GM21576 (cell line): ENCODE measurements around the gene PRF1.
"Not testable (repeated sequence)": the region's sequence is repeated elsewhere in the genome, so short reads cannot be mapped to it uniquely, and the experiment has no call there.

ENCODE experiments used
- ATAC-seq: cut with Tn5 transposase; IDR thresholded peaks from one replicate; pipeline ENCODE4 v1.9.1; 2021; ENCODE audit warnings: mild to moderate bottlenecking, moderate library complexity; ENCODE audit not compliant: unreplicated experiment

The PRF1 gene

DNA sequence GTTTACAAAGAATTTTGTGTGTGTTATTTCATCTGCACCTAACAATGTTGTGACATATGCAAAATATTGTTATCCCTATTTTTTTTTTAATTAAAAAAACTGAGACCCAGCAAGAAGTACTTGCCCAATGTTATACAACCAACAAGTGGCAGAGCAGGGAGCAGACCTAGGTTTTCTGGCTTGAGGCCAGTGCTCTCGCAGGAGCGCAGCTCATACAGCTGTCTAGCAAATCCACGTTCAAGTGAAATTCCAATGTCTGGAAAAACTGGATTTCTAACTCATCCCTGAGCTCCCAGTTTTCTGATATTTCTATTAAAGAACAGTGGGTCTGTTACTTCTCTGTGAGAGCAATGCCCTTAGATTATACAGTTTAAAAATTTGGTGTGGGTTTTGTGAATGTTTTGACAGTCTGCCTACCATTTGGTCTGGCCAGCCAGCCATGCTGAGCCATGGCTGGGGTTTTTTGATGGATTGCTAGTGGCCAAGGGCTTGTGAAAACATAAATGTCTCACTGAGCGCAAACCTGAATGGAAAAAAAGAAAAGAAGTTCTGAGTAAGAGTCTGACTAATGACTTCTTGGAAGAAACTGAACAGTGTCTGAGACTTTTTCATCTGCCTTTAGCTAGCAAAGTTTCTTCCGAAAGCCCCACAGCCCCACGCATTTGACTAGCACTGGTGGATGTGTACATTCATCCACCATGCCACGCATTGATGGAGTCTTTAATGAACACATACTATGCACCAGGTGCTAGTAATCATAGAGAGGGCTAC lies 15.4 kb upstream of the PRF1 start:
- no peak for ATAC-seq

DNA sequence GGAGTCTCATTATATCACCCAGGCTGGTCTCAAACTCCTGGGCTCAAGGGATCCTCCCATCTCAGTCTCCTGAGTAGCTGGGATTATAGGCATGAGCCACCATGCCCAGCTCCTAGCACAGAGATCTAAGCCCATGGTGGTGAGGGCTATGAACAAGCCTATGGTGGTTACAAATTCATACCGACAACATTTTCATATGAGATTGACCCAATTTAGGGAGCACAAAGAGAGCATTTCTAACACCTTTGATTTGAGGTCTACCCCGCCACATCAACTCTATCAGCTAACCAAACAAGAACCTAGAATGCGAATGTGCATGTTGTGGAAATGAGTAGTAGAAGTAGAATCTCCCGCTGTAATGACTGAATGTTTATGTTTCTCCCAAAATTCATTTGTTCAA lies 14.2 kb upstream of the PRF1 start:
- ATAC-seq, result no peak

DNA sequence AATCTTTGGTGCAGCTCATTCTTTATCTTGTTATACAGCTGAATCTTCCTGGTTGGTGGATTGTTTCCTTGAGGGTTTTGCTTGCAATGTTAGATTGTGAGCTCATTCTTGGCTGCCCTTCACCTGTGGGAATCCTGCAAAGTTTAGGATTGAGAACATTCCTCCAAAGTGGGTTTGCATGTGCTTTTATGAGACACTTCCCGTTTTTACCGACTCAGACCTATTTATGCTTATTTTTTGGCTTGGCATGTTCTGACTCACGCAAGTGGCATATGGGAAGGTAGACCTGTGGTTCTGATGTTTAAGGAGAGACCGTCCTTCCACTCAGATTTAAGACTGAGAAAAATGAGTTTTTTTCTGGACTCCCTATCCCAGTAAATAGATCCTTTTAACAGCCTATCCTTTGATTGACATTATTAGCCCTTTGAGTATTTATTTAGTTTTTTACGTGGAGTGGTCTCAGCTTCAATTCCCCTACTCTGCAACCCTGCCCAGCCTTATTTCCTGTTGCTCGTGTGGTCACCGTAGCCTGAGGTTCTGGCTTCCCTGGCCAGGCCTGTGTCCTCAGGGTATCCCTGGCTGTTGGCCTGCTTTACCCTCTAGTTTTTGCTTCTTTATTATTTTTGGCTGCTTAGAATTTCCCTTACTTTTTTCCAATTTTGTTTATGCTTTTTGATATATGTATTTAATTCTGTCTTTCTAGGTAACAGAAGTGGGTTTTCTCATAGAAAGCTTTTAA lies 13.4 kb upstream of the PRF1 start:
- ATAC-seq, result no peak

DNA sequence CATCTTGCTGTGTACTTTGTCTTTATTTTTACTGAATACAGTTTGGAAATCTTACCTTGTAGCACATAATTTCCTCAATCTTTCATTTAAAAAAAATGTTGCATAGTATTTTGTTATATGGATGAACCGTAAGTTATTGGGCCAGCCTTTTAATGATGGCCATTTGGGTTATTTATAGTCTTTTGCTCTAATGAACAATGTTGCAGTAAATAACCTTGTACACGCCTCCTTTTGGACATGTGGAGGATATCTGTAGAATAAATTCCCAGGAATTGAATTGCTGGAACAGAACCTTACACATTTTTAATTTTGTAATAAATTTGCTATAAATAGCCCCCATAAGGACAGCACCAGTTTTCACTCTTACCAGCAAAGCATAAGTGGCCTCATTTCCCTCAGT lies 12.7 kb upstream of the PRF1 start:
- no peak for ATAC-seq

DNA sequence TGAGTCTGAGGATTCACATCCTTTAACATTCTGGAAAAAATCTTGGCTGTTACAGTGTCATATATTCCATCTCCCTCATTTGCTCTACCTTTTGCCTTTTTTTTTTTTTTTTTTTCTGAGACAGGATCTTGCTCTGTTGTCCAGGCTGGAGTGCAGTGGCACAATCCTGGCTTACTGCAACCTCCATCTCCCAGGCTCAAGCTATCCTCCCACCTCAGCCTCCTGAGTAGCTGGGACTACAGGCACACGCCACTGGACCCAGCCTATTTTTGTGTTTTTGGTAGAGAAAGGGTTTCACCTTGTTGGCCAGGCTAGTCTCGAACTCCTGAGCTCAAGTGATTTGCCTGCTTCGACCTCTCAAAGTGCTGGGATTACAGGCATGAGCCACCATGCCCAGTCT lies 11.8 kb upstream of the PRF1 start:
- ATAC-seq, result not testable (repeated sequence)

DNA sequence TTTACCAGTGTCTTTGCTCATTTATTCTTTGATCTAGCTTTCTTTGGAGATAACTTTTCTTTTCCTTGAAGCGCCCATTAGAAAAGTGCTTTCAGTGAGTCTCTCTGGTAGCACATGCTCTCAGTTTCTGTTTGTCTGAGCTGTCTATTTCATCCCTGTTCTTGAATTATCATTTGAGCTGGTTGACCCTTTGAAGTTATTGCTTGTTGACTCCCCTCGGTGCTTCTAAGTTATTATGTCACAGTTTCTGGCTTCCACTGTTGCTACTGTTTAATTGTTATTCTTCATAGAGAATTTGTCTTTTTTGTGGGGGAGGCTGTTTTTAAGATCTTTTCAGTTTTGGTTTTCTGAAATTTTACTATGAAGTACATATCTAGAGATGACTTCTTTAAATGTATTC lies 11.4 kb upstream of the PRF1 start:
- ATAC-seq, result no peak

DNA sequence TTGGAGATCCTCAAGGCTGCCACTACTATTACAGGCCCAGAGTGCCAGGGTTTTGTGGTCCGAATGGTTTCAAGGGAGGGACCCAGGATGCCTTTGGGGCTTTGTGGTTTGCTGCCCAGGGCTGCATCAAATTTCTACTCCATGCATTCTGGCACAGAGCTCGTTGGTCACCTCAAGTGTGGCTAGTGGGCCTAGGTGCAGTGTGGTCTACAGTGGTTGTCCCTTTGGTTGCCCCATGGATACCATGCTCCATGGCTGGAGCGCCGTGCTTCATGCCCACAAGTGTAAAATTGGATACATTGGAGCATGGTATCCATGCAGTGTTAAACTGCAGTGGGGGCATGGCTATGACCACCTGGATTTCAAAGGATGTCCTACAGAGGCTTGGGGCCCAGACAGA lies 5.4 kb upstream of the PRF1 start:
- no peak for ATAC-seq

DNA sequence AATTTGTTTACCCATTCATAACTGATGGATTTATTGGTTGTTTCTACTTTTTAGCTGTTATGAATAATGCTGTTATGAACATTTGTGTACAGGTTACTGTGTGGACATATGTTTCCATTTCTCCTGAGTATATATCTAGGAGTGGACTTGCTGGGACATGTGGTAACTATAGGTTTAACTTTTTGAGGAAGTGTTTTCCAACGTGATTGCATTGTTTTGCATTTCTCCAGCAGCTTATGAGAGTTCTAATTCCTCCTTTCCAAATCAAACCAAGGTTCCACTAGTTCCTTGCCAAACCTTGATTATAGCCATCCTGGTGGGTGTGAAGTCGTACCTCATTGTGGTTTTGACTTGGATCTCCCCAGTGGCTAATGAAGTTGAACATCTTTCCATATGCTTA lies 2.6 kb upstream of the PRF1 start:
- ATAC-seq, result no peak

DNA sequence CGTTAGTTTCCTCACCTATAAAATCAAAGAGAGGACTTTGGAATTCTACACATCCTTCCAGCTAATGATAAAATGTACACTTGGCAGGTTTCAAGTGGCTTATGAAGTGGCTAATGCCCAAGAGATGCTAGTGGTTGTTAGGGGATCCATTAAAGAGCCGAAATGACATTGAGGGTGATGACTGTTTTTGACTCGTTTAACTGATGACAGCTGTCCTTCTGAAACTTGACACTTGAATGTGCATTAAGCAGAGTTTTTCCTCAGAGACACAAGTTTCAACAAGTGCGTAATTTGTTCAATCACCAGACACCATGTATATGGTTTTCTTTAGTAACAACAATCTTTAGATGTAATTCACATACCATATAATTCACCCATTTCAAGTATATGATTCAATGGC lies 1.6 kb upstream of the PRF1 start:
- no peak for ATAC-seq

DNA sequence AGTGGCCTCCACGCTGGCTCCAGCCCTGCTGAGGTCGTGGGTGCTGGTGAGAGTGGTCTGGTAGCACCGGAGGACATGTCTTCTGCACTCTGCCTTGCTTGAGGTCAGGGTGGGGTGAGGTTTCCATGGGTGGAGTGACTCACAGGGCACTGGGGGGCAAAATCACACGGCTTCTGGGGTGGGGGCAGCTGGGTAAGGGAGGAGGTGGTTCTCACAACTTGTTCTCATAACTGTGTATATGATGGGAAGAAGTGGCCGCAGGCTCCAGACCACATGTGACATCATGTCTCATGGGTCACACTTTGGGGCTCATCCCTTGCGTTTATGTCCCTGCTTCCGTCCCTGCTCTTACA lies 884 bp upstream of the PRF1 start:
- ATAC-seq, result no peak

DNA sequence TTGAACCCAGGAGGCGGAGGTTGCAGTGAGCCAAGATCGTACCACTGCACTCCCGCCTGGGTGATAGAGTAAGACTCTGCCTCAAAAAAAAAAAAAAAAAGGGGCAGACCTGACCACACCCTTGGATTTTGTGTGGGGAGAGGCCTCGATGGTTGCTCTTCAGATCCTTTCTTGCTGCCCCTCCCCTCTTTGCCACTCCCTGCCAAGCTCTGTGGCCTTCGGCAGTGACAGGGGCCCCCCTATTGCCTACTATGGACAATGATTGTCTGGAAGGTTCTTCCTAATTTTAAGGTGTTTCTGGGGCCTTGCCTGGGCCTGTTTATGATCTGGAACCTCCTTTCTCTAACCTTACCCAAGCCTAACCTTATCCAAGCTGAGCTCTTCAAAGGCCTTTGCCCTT lies 795 bp downstream of the PRF1 start:
- ATAC-seq, result no peak

DNA sequence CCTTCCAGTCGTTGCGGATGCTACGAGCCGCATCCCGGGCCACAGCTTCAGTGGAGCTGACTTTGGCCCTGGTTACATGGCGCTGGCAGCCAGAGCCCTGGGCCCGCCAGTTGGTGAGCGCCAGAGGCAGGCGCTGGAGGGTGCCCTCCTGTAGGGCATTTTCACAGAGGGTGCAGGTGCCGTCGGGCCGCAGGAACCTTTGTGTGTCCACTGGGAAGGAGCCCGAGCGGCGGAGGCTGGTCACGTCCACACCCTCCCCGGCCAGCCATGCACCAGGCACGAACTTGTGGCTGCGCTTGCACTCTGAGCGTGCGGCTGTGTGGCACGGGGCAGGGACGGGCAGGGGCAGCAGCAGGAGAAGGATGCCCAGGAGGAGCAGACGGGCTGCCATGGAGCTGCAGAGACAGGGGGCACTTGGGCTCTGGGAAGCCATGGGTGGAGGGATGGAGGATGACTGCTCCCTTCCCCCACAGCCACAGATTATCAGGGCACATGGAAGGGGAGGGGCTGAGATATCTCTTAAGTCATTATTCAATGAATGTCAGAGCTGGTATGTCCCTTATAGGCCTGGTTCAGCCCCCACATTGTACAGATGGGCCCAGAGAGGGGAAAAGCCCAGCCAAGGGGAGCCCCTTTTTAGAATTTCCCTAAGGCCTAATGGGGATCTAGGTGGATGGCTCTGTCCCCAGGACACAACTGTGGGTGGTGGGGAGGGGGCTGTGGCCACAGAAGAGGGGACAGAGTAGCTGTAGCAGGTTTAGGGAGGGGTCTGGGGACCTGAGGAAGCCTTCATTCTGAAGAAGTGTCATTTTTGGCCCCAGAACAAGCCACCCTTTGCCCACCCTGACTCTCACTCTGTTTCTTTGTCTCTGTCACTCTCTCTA lies 1.8 kb downstream of the PRF1 start:
- no peak for ATAC-seq

DNA sequence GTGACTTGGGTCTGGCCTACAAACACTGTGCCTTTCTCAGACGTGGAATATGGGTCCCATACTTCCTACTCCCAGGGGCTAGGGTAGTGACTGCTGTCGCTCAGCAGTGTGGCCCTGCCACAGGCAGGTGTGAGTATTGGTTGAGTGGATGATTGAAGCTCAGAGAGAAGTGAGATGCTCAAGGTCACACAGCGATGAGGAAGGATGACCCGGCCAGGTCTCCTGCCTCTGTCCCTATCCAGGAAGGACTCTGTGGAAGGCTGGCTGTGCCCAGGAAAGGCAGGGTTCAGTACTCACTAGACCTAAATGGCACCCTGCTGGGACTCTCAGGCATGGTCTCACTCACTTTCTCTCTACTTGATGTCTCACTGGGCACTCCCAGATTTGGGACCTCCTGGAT lies 2.8 kb downstream of the PRF1 start:
- no peak for ATAC-seq

DNA sequence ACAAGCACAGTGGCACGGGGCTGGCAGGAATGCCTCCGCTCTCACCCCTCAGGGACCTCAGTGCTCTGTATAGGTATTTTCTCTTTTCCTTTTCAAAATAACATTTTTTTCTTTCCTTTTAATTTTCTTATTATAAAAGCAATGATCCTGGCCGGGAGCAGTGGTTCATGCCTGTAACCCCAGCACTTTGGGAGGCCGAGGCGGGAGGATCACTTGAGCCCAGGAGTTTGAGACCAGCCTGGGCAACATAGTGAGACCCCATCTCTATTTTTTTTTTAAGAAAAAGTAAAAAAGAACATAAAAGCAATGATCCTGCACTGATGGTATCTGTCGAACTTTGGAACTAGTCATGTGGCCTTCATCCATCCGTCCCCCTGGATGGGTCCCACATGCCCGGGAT lies 3.2 kb downstream of the PRF1 start:
- no peak for ATAC-seq

DNA sequence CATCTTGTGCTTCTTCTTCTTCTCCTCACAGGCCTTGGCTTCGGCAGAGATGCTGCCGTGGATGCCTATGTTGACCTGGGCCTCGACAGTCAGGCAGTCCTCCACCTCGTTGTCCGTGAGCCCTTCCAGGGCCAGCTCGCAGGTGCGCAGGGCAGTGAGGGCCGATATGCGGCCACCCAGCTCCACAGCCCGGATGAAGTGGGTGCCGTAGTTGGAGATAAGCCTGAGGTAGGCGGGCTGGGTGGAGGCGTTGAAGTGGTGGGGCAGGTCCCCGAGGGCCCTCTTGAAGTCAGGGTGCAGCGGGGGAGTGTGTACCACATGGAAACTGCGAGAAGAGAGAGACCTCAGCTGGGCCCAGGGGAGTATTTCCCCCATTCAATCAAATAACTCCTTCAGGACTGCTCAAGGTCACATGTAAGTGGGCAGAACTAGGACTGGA lies 3.7 kb downstream of the PRF1 start:
- ATAC-seq, result no peak

DNA sequence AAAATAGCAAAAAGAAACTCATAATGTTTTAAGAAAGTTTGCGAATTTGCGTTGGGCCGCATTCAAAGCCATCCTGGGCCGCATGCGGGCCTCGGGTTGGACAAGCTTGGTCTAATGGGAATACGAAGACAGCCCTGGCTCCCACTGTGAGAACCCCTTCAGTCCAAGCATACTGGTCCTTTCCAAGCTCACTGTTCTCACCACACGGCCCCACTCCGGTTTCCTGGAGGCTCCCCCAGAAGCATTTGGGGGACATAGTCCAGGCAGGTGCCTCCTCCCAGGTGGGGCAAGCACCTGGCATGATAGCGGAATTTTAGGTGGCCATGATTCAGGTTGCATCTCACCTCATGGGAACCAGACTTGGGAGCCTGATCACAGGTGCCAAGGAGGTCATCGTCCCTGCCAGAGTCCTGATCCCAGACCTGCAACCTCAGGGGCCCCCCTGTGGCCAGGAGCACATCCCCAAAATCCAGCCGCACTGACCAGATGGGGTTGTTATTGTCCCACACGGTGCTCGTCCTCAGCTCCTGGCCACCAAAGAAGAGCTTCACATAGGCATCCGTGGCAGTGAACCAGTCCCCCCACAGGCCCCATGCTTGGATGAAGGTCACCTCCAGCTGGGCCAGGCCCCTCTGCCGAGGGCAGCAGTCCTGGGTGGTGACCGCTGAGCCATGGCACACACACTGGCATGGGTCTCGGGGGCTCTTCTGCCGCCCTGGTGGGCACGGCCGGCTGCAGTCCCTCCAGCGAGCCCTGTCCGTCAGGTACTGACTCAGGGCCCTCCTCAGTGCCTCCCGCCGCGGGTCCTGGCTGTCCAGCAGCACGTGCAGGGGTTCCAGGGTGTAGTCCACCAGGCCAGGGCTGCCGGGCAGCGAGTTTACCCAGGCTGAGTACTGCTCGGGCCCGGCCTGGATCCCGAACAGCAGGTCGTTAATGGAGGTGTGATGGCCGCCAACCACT lies 4.4 kb downstream of the PRF1 start:
- ATAC-seq, result no peak

DNA sequence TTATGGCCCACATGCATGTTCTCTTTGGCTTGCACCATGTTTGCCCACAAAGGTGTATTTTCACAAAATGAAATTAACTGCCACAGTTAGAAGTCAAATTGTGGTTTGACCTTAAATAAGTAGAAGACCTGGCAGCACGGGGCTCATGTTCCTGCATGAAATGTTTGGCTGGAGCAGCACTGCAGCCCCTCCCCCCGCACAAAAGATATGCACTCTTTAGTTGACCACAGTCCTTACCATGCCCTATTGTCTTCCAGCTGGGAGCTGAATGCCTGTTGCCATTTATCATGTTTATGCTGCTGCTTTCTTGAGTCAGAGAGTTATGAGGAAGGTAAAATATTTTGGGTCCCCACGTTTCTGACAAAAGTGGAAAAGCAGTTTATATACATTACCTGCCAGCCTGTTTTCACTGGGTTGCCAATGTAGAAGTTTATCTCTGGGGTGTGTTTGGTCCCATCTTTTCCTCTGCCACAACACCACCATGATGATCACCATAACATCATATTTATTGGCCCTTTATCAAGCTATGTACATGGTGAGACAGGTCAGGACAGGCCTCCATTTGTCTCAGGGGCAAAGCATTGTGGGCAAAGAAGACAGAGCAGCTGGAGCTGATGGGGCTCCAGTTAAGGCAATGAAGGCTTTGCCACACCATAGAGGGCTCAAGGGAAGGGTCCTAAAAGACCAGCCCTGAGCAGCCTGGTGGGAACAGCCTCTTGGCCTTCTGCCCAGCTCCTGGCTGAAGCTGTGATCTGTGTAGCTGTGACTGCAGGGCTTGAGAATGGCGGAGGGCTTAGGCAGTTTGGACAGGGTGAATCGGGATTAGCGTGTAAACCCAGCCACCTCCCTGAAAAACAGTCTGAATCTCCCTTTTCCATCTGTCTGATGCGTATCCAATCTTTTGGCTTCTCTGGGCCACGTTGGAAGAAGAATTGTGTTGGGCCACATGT lies 5.4 kb downstream of the PRF1 start:
- no peak for ATAC-seq

DNA sequence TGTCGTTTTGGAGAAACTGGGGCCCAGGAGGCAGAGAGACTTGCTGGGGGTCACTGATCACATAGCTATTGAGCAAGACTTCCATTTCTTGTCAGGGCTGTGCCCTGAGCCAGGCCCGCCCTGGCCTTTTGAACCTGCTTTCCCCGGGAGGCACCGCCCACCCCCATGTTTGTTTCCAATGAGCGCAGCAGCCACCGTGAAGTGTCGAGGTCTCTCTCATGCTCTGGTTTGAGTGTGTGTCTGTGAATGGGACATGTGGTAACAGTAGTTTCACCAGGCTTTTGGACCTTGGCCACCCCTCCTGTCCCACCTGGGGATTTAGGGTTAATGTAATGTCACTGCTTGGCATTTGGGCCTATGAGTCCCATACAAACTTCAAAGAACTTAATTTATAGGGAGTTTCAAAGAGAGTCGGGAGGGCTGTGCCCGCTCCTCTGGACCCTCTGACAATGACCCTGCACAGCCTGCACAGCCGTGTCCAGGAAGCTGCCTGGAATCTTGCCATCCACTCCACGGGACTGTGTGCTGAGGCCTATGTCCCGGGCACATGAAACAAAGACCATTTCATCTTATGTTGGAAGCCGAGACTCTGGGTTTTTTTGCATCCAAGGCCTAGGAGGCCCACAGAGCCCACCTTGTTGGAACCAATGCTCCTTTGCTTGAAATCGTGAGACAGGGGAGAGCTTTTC lies 6.3 kb downstream of the PRF1 start:
- no peak for ATAC-seq

DNA sequence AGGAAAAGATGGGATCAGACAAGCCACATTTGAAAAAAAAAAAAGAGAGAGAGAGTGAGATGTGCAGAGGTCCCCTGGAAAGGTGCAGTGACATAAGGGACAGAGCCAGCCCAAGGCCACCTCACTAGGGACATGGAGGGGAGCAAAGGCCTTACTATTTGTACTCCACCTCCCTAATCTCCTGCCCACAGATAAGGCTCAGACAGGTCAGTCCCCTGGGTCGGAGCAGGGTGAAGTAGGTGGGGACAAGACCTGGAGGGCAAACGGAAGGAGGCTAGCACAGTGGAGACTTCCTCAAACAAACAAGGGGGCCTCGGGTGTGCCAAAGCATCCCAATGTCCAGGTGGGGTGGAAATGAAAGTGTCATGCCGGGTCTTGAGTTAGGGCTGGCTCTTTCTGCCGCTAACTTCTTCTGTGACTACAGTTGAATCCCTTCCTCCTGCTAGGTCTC lies 7.0 kb downstream of the PRF1 start:
- ATAC-seq, result no peak
